ENCODE data around the gene ARPC4.

GRCh38 chr3:9750556-9751411 is 42.1 kb upstream of the ARPC4 start:
- TF ChIP-seq CTCF (IDR thresholded peaks at IDR 0.05): no peak
- TF ChIP-seq POLR2A (IDR thresholded peaks at IDR 0.05): no peak
- TF ChIP-seq EP300 (IDR thresholded peaks at IDR 0.05): no peak
